GM23338 (cell line): ENCODE measurements around the gene DIO1. TPM values are rescaled to one million over a fixed set of nuclear protein-coding genes. Genes with fewer than 3 reads are reported as not detected.

Experiments used
- ATAC-seq: fragments of 200-7000 bp; cut with Tn5 transposase; 3 replicates; pipeline ENCODE4 v1.9.1; 2020
- DNase-seq: peaks from one replicate; pipeline ENCODE4 v3.0.0-alpha.2; 2015; ENCODE audit warnings: low spot score
- H2AFZ ChIP-seq: fragments of 200-600 bp; sonication (generic); 2 replicates; pipeline ENCODE4 v1.8.0; 2016; ENCODE audit warnings: antibody characterized with exemption, mild to moderate bottlenecking, moderate library complexity
- H3F3A ChIP-seq: fragments of 200-600 bp; sonication (generic); replicated peaks from 2 replicates; pipeline ENCODE4 v1.8.0; 2017; ENCODE audit warnings: antibody characterized with exemption, mixed run types, low read depth
- H3K27ac ChIP-seq: fragments of 200-600 bp; sonication (generic); 2 replicates; pipeline ENCODE4 v1.6.1; 2016; ENCODE audit warnings: low read depth
- H3K27me3 ChIP-seq: fragments of 200-600 bp; sonication (generic); 2 replicates; pipeline ENCODE4 v1.8.0; 2016; ENCODE audit warnings: mild to moderate bottlenecking, mixed run types, moderate library complexity; ENCODE audit not compliant: insufficient read depth
- H3K36me3 ChIP-seq: fragments of 200-600 bp; sonication (generic); 2 replicates; pipeline ENCODE4 v1.8.0; 2016; ENCODE audit warnings: mild to moderate bottlenecking; ENCODE audit not compliant: insufficient read depth
- H3K4me1 ChIP-seq: fragments of 200-600 bp; sonication (generic); 2 replicates; pipeline ENCODE4 v1.8.0; 2016; ENCODE audit warnings: mild to moderate bottlenecking, moderate library complexity; ENCODE audit not compliant: insufficient read depth
- H3K4me2 ChIP-seq: fragments of 200-600 bp; sonication (generic); 2 replicates; pipeline ENCODE4 v1.7.1; 2017; ENCODE audit warnings: mixed run types
- H3K4me3 ChIP-seq: fragments of 200-600 bp; sonication (generic); 2 replicates; pipeline ENCODE4 v1.6.1; 2016; ENCODE audit warnings: mixed run types
- H3K79me2 ChIP-seq: fragments of 200-600 bp; sonication (generic); replicated peaks from 2 replicates; pipeline ENCODE4 v1.8.0; 2017; ENCODE audit warnings: mild to moderate bottlenecking; ENCODE audit not compliant: insufficient read depth
- H3K9me2 ChIP-seq: fragments of 200-600 bp; sonication (generic); 2 replicates; pipeline ENCODE4 v1.8.0; 2017; ENCODE audit not compliant: insufficient read depth
- H4K20me1 ChIP-seq: fragments of 200-600 bp; sonication (generic); replicated peaks from 2 replicates; pipeline ENCODE4 v1.8.0; 2017; ENCODE audit warnings: mild to moderate bottlenecking; ENCODE audit not compliant: insufficient read depth
- H3K27ac Mint-ChIP-seq: 2 replicates; pipeline ENCODE4 v1.8.0; 2020; ENCODE audit warnings: inconsistent platforms, mild to moderate bottlenecking, moderate library complexity, mixed read lengths
- H3K27me3 Mint-ChIP-seq: 3 replicates; pipeline ENCODE4 v1.8.0; 2022; ENCODE audit warnings: low read depth, mild to moderate bottlenecking, moderate library complexity, mixed read lengths, inconsistent platforms; ENCODE audit not compliant: insufficient read depth, poor library complexity
- H3K36me3 Mint-ChIP-seq: 3 replicates; pipeline ENCODE4 v1.8.0; 2021; ENCODE audit warnings: low read depth, mild to moderate bottlenecking, inconsistent platforms, moderate library complexity, mixed read lengths
- H3K4me1 Mint-ChIP-seq: 3 replicates; pipeline ENCODE4 v1.8.0; 2020; ENCODE audit warnings: mild to moderate bottlenecking, inconsistent platforms, mixed read lengths
- H3K4me3 Mint-ChIP-seq: 3 replicates; pipeline ENCODE4 v1.8.0; 2021; ENCODE audit warnings: moderate library complexity, mild to moderate bottlenecking, inconsistent platforms, mixed read lengths
- H3K9me3 Mint-ChIP-seq: 3 replicates; pipeline ENCODE4 v1.8.0; 2020; ENCODE audit warnings: moderate library complexity, mild to moderate bottlenecking, inconsistent platforms, mixed read lengths
- EZH2 ChIP-seq: fragments of 200-600 bp; sonication (generic); IDR thresholded peaks from one replicate; pipeline ENCODE4 v1.8.0; 2017; ENCODE audit warnings: antibody characterized with exemption, mild to moderate bottlenecking, low read depth; ENCODE audit not compliant: unreplicated experiment
- EZH2phosphoT487 ChIP-seq: fragments of 200-600 bp; sonication (generic); IDR thresholded peaks from one replicate; pipeline ENCODE4 v1.8.1; 2018; ENCODE audit warnings: antibody characterized with exemption; ENCODE audit not compliant: unreplicated experiment
- ZNF331 ChIP-seq: fragments of 250-450 bp; sonication (Bioruptor Pico); IDR thresholded peaks from 2 replicates; pipeline ENCODE4 v1.5.0; 2020; ENCODE audit warnings: low read depth, mild to moderate bottlenecking, moderate library complexity
- polyA plus RNA-seq: library from polyadenylated mRNA; unstranded; fragments of >200 nt; fragmentation: Nextera tagmentation; extraction: Ambion mirVana; gene quantifications from 2 replicates; pipeline ENCODE4 v1.2.1, GENCODE V29; 2016
- total RNA-seq: library from RNA; depleted of rRNA; stranded (reverse); fragments of >200 nt; shearing (Covaris generic); gene quantifications from 2 replicates; pipeline ENCODE4 v1.2.3, GENCODE V29; 2014
- TF ChIP-seq, protein P1 (sequence below): fragments of 250-450 bp; sonication (Bioruptor Pico); IDR thresholded peaks from 2 replicates; pipeline ENCODE4 v1.5.0; 2020; ENCODE audit warnings: mild to moderate bottlenecking, moderate library complexity
- TF ChIP-seq, protein P2 (sequence below): IDR thresholded peaks from one replicate; pipeline ENCODE4 v1.6.1; 2018; ENCODE audit warnings: antibody characterized with exemption; ENCODE audit not compliant: unreplicated experiment

Gene DIO1
- total and polyA plus RNA-seq, 2 experiments from 2014 or later = 0.27 TPM; not detected in 1

DNA sequence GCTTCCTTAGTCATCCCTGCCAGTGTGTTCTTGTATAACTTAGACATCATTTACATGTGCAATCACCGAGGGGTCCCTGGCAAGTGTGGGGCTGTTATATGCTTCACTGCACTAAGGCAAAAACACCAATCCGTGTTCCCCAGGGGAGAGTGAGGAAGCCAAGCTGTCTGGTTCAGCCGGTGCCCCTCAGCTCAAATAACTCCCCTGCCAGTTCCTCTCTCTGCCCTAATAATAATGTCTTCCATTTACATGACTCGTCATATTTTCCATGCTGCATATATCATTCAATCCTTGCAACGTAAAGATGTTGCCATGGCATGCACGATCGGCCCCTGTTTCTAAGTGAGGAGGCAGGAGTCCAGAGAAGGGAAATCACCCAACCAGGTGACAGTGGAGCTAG lies 31.5 kb upstream of the DIO1 start (continued):
- TF ChIP-seq, protein P1, sequence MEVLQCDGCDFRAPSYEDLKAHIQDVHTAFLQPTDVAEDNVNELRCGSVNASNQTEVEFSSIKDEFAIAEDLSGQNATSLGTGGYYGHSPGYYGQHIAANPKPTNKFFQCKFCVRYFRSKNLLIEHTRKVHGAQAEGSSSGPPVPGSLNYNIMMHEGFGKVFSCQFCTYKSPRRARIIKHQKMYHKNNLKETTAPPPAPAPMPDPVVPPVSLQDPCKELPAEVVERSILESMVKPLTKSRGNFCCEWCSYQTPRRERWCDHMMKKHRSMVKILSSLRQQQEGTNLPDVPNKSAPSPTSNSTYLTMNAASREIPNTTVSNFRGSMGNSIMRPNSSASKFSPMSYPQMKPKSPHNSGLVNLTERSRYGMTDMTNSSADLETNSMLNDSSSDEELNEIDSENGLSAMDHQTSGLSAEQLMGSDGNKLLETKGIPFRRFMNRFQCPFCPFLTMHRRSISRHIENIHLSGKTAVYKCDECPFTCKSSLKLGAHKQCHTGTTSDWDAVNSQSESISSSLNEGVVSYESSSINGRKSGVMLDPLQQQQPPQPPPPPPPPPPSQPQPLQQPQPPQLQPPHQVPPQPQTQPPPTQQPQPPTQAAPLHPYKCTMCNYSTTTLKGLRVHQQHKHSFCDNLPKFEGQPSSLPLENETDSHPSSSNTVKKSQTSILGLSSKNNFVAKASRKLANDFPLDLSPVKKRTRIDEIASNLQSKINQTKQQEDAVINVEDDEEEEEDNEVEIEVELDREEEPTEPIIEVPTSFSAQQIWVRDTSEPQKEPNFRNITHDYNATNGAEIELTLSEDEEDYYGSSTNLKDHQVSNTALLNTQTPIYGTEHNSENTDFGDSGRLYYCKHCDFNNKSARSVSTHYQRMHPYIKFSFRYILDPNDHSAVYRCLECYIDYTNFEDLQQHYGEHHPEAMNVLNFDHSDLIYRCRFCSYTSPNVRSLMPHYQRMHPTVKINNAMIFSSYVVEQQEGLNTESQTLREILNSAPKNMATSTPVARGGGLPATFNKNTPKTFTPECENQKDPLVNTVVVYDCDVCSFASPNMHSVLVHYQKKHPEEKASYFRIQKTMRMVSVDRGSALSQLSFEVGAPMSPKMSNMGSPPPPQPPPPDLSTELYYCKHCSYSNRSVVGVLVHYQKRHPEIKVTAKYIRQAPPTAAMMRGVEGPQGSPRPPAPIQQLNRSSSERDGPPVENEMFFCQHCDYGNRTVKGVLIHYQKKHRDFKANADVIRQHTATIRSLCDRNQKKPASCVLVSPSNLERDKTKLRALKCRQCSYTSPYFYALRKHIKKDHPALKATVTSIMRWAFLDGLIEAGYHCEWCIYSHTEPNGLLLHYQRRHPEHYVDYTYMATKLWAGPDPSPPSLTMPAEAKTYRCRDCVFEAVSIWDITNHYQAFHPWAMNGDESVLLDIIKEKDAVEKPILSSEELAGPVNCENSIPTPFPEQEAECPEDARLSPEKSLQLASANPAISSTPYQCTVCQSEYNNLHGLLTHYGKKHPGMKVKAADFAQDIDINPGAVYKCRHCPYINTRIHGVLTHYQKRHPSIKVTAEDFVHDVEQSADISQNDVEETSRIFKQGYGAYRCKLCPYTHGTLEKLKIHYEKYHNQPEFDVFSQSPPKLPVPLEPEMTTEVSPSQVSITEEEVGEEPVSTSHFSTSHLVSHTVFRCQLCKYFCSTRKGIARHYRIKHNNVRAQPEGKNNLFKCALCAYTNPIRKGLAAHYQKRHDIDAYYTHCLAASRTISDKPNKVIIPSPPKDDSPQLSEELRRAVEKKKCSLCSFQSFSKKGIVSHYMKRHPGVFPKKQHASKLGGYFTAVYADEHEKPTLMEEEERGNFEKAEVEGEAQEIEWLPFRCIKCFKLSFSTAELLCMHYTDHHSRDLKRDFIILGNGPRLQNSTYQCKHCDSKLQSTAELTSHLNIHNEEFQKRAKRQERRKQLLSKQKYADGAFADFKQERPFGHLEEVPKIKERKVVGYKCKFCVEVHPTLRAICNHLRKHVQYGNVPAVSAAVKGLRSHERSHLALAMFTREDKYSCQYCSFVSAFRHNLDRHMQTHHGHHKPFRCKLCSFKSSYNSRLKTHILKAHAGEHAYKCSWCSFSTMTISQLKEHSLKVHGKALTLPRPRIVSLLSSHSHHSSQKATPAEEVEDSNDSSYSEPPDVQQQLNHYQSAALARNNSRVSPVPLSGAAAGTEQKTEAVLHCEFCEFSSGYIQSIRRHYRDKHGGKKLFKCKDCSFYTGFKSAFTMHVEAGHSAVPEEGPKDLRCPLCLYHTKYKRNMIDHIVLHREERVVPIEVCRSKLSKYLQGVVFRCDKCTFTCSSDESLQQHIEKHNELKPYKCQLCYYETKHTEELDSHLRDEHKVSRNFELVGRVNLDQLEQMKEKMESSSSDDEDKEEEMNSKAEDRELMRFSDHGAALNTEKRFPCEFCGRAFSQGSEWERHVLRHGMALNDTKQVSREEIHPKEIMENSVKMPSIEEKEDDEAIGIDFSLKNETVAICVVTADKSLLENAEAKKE (CRISPR knock-in tag) = no peak
- TF ChIP-seq, protein P2, sequence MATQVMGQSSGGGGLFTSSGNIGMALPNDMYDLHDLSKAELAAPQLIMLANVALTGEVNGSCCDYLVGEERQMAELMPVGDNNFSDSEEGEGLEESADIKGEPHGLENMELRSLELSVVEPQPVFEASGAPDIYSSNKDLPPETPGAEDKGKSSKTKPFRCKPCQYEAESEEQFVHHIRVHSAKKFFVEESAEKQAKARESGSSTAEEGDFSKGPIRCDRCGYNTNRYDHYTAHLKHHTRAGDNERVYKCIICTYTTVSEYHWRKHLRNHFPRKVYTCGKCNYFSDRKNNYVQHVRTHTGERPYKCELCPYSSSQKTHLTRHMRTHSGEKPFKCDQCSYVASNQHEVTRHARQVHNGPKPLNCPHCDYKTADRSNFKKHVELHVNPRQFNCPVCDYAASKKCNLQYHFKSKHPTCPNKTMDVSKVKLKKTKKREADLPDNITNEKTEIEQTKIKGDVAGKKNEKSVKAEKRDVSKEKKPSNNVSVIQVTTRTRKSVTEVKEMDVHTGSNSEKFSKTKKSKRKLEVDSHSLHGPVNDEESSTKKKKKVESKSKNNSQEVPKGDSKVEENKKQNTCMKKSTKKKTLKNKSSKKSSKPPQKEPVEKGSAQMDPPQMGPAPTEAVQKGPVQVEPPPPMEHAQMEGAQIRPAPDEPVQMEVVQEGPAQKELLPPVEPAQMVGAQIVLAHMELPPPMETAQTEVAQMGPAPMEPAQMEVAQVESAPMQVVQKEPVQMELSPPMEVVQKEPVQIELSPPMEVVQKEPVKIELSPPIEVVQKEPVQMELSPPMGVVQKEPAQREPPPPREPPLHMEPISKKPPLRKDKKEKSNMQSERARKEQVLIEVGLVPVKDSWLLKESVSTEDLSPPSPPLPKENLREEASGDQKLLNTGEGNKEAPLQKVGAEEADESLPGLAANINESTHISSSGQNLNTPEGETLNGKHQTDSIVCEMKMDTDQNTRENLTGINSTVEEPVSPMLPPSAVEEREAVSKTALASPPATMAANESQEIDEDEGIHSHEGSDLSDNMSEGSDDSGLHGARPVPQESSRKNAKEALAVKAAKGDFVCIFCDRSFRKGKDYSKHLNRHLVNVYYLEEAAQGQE = no peak
- TF ChIP-seq ZNF331 = no peak
- no peak for TF ChIP-seq EZH2phosphoT487
- no peak for TF ChIP-seq EZH2

DNA sequence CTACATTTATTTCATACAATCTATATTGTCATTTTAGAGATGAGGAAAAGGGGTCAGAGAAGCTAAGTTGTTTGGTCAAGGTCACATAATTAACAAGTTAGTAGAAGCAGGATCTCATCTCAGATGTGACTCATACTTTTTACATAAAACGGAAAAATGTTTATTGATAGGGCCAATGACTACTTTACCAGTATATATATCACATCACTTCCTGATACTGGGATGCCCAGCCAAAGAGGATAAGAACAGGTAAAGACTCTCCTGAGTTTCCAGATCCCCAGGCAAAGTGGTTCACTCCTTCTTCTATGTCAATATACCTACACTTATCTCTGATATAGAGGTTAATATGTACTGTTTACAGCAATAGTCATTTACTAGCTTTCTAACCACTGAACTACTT lies 25.4 kb upstream of the DIO1 start:
- Mint-ChIP-seq H3K4me1 (no peaks in the 10 kb centered on the region), H3K4me3 (no peak overlapping the region), H3K9me3 (no peaks in the 10 kb centered on the region), H3K27ac (no peak overlapping the region), H3K36me3 (peaks cover 11% of the 10 kb centered on the region; the same call in 2 of the 3 replicates), H3K27me3 (peaks cover 3% of the 10 kb centered on the region)
- no peaks in the 10 kb centered on the region for H3K9me2 ChIP-seq
- H3K79me2 ChIP-seq = no peaks in the 10 kb centered on the region
- no peaks in the 10 kb centered on the region for H3K4me1 ChIP-seq
- no peaks in the 10 kb centered on the region; the same call in none of the 2 replicates for H4K20me1 ChIP-seq
- no peaks in the 10 kb centered on the region for H3K27me3 ChIP-seq
- ATAC-seq = no peak
- no peak for DNase-seq
- H3K4me3 ChIP-seq = no peak overlapping the region
- peaks cover 8% of the 10 kb centered on the region for H3K36me3 ChIP-seq
- no peak overlapping the region for H3K4me2 ChIP-seq
- no peaks in the 10 kb centered on the region for H3F3A ChIP-seq
- no peak overlapping the region for H2AFZ ChIP-seq
- no peak overlapping the region for H3K27ac ChIP-seq
- TF ChIP-seq, protein P1 (CRISPR knock-in tag) = no peak
